Pancreas (tissue), 10 donors: ENCODE results near the gene BAIAP3. TPM values are rescaled to one million over a fixed set of nuclear protein-coding genes. Genes with fewer than 3 reads are reported as not detected.

Experiments used
- ATAC-seq, 4 donors: fragments of 200-7000 bp; cut with Tn5 transposase; one replicate each; pipeline versions ENCODE4 v1.8.0 to v1.9.1; 2020; ENCODE audit warnings: mild to moderate bottlenecking in 4 of 4, moderate library complexity in 4 of 4
- DNase-seq, 6 donors: peaks; one replicate each; pipeline ENCODE4 v3.0.0-alpha.2; 2020
- FAIRE-seq: peaks from 2 replicates; lab custom pipeline; 2012; peaks lifted over from hg19 to GRCh38; lab: Jason Lieb, UNC
- H3K27ac ChIP-seq, 4 donors: fragments of 200-600 bp; sonication (generic); 1 replicate in 3 of 4; 2 replicates in 1 of 4; pipeline versions ENCODE4 v1.5.0 to v1.8.0; 2020
- H3K27me3 ChIP-seq, 4 donors: fragments of 200-600 bp; one replicate each; pipeline ENCODE4 v1.8.0; 2021
- H3K36me3 ChIP-seq, 3 donors: fragments of 200-600 bp; sonication (generic) in 1 of 3; one replicate each; pipeline versions ENCODE4 v1.5.0 to v1.8.0; 2020 to 2021
- H3K4me1 ChIP-seq, 3 donors: fragments of 200-600 bp; one replicate each; pipeline ENCODE4 v1.8.0; 2021
- H3K4me3 ChIP-seq, 4 donors: fragments of 200-600 bp; sonication (generic) in 2 of 4; one replicate each; pipeline versions ENCODE4 v1.5.0 to v1.8.0; 2020 to 2021
- H3K9me3 ChIP-seq, 4 donors: fragments of 200-600 bp; one replicate each; pipeline ENCODE4 v1.8.0; 2021
- CTCF ChIP-seq, 4 donors: fragments of 200-600 bp; sonication (generic) in 3 of 4; IDR thresholded peaks; one replicate each; pipeline versions ENCODE4 v1.5.0 to v1.8.0; 2021; ENCODE audit warnings: antibody characterized with exemption in 4 of 4
- WGBS, 2 donors: extraction: QIAGEN DNeasy Blood & Tissue Kit; methylation state at CpG; one replicate each; pipeline ENCODE4 v1.1.7; 2013; 5-methylcytosine and 5-hydroxymethylcytosine counted together
- intact Hi-C, 3 donors: fragments of 100-400 bp; cut with DNase I; formaldehyde crosslinking; loops; one replicate each; pipeline versions ENCODE4 v1.11.1 to v1.14.2; 2022
- polyA plus RNA-seq, 2 donors: library from polyadenylated mRNA; stranded (reverse); fragments of 200-250 nt; gene quantifications; one replicate each; pipeline ENCODE4 v1.2.3, GENCODE V29; 2013
- total RNA-seq, 6 donors: library from RNA; stranded (reverse); fragmentation: NEBNext Ultra II Directional in 4 of 6; extraction: Animal tissue kit (Norgen Biotek cat#: 25700) in 4 of 6; gene quantifications; one replicate each; pipeline versions ENCODE4 v1.2.1 to v1.2.4, GENCODE V29; 2021 to 2023
- donor health status: healthy with polysubstance abuse.
- donor health status: DM: no; HTN: no; CAD: no; lungs with moderate emphysema.
- donor health status: DM: no; HTN: no; CAD: no.
- donor health status: control.
- donor health status: control.
- donor health status: Bipolar disorder and iron deficiency.
- donor health status: DM: yes; HTN: yes; CAD: no.
- donor health status: DM: no; HTN: no; CAD: no.
- donor health status: DM: no; HTN: no; CAD: no.
- donor health status: DM: yes; HTN: yes; CAD: no.

BAIAP3 gene
- total and polyA plus RNA-seq, 8 donors, result 2.1 to 110 (median 12.6) TPM

GRCh38 chr16:1344499-1344898 is 11.1 kb downstream of the BAIAP3 start:
- no peaks in the 10 kb centered on the region for H3K9me3 ChIP-seq
- peaks cover 0 to 6% (median 0%) of the 10 kb centered on the region in 3 donors for H3K36me3 ChIP-seq
- no peak overlapping the region for H3K4me3 ChIP-seq
- peaks cover 4 to 5% (median 5%) of the 10 kb centered on the region in 3 donors for H3K4me1 ChIP-seq
- no peak overlapping the region for H3K27ac ChIP-seq
- FAIRE-seq (no peak), ATAC-seq (no peak), DNase-seq (peak in 2 of 6 donors; percentile 23 to 36)
- intact Hi-C loops, result no loop called here
- no peak for TF ChIP-seq CTCF (IDR thresholded peaks at IDR 0.05)
- no peaks in the 10 kb centered on the region for H3K27me3 ChIP-seq
- 81 to 87% methylated on average over 14 of the region's 14 CpGs for WGBS, 2 donors

DNA sequence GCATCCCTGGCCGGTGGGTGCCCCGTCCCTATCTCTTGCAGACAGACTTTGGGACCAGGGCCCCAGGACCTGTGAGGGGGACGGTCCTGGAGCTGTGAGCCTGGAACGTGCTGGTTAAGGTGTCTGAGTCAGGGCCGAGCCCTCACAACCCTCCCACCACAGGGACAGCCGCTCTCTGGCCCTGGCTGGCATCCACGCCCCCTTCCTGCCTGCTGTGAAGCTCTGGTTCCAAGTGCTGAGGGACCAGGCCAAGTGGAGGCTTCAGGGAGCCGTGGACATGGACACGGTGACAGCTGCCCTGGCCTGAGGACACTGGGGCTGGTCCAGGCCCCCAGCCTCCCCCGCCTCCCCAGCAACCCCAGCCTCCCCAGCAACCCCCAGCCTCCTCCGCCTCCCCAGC is 11.6 kb downstream of the BAIAP3 start:
- Histone ChIP-seq H3K9me3 (no peaks in the 10 kb centered on the region), H3K27me3 (no peaks in the 10 kb centered on the region), H3K4me3 (no peak overlapping the region), H3K36me3 (peaks cover 0 to 12% (median 0%) of the 10 kb centered on the region in 3 donors), H3K4me1 (peaks cover 4 to 5% (median 5%) of the 10 kb centered on the region in 3 donors), H3K27ac (no peak overlapping the region)
- ATAC-seq (no peak), DNase-seq (peak in 4 of 6 donors; percentile 5 to 77 (median 25)), FAIRE-seq (no peak)
- 81 to 88% methylated on average over 9 to 11 of the region's 11 CpGs for WGBS, 2 donors
- TF ChIP-seq CTCF (IDR thresholded peaks at IDR 0.05), result no peak
- intact Hi-C loops, result no loop called here

DNA sequence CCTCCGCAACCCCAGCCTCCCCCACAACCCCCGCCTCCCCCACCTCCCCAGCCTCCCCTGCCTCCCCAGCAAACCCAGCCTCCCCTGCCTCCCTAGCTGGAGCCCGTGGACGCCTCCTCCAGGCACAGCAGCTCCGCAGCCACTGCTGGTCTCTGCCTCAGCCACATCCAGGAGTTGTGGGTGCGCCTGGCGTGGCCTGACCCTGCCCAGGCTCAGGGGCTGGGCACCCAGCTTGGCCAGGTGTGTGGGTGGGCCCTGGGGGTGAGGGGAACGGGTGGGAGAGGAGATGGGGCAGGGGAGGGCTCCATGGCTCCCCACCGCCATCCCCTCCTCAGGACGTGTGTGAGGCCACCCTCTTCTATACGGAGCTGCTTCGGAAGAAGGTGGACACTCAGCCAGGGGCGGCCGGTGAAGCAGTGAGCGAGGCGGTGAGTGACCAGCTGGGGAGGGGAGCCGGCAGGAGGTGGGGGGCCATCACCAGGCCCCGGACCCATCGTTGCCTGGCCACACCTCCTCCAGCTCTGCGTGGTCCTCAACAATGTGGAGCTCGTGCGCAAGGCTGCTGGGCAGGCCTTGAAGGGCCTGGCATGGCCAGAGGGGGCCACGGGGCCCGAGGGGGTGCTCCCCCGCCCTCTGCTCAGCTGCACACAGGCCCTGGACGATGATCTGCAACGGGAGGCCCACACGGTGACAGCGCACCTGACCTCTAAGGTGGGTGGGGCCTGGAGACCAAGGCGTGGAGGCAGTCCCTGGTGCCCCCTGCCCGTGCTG is 12.4 kb downstream of the BAIAP3 start:
- peak in 4 of 6 donors; percentile 5 to 78 (median 28) for DNase-seq
- 73 to 77% methylated on average over 31 of the region's 31 CpGs for WGBS, 2 donors
- no peaks in the 10 kb centered on the region for H3K9me3 ChIP-seq
- H3K27me3 ChIP-seq, result no peaks in the 10 kb centered on the region
- H3K27ac ChIP-seq, result no peak overlapping the region
- intact Hi-C loops, result no loop called here
- peaks cover 0 to 13% (median 0%) of the 10 kb centered on the region in 3 donors for H3K36me3 ChIP-seq
- no peak overlapping the region for H3K4me3 ChIP-seq
- no peak for ATAC-seq
- no peak for TF ChIP-seq CTCF (IDR thresholded peaks at IDR 0.05)
- peaks cover 8 to 12% (median 8%) of the 10 kb centered on the region in 3 donors for H3K4me1 ChIP-seq
- no peak for FAIRE-seq

- ATAC-seq, result no peak
- intact Hi-C loops, result no loop called here
- 58 to 69% methylated on average over 33 to 34 of the region's 34 CpGs for WGBS, 2 donors
These were observed 13.2 kb downstream of the BAIAP3 start for GRCh38 chr16:1346422-1347285.

More at GRCh38 chr16:1346422-1347285, 13.2 kb downstream of the BAIAP3 start:
- Histone ChIP-seq H3K27me3 (no peaks in the 10 kb centered on the region), H3K9me3 (no peaks in the 10 kb centered on the region), H3K4me1 (peaks cover 8 to 16% (median 10%) of the 10 kb centered on the region in 3 donors), H3K4me3 (no peak overlapping the region), H3K36me3 (peaks cover 0 to 13% (median 0%) of the 10 kb centered on the region in 3 donors), H3K27ac (no peak overlapping the region)
- TF ChIP-seq CTCF (IDR thresholded peaks at IDR 0.05), result no peak
- FAIRE-seq (no peak), DNase-seq (peak in 3 of 6 donors; percentile 14 to 77 (median 30))
